HepG2 (cell line): Measurements from ENCODE around the gene ZNF26. TPM values are rescaled to one million over a fixed set of nuclear protein-coding genes. Genes with fewer than 3 reads are reported as not detected.
A peak's percentile ranks its signal among the peaks of the same experiment; 100 is the strongest.

Source experiments
- BHLHE40 ChIP-seq: IDR thresholded peaks from 2 replicates; pipeline ENCODE4 v1.6.1; 2011; ENCODE audit warnings: low read length, improper control_type of control experiment
- CBX1 ChIP-seq: IDR thresholded peaks from one replicate; pipeline ENCODE4 v1.6.1; 2016; ENCODE audit warnings: antibody characterized with exemption, low read depth
- HNF1B ChIP-seq: sonication (generic); formaldehyde crosslinking; IDR thresholded peaks from 2 replicates; pipeline ENCODE4 v1.5.1; 2020; ENCODE audit warnings: mild to moderate bottlenecking, moderate library complexity, missing genetic modification reagents
- HNRNPL ChIP-seq: fragments of 200-400 bp; formaldehyde crosslinking; IDR thresholded peaks from 2 replicates; pipeline ENCODE4 v1.6.1; 2017; ENCODE audit warnings: mild to moderate bottlenecking, low read depth, low read length
- KDM5B ChIP-seq: sonication (generic); formaldehyde crosslinking; IDR thresholded peaks from 2 replicates; pipeline ENCODE4 v1.4.0; 2020; ENCODE audit warnings: missing genetic modification reagents, mild to moderate bottlenecking, borderline replicate concordance
- MIER3 ChIP-seq: IDR thresholded peaks from 2 replicates; pipeline ENCODE4 v1.6.1; 2016; ENCODE audit warnings: missing compliant biosample characterization, borderline replicate concordance
- MXD3 ChIP-seq: IDR thresholded peaks from 2 replicates; pipeline ENCODE4 v1.6.1; 2016; ENCODE audit warnings: mild to moderate bottlenecking, missing biosample characterization, missing genetic modification reagents
- PHF5A ChIP-seq: IDR thresholded peaks from one replicate; pipeline ENCODE4 v1.6.1; 2018; ENCODE audit warnings: low read depth, missing genetic modification reagents; ENCODE audit not compliant: unreplicated experiment
- PLSCR1 ChIP-seq: sonication (generic); formaldehyde crosslinking; IDR thresholded peaks from 2 replicates; pipeline ENCODE4 v1.5.0; 2020; ENCODE audit warnings: missing genetic modification reagents, mild to moderate bottlenecking, borderline replicate concordance
- RBM22 ChIP-seq: fragments of 200-400 bp; formaldehyde crosslinking; optimal IDR thresholded peaks from 2 replicates; pipeline ENCODE3; 2017; ENCODE audit warnings: mild to moderate bottlenecking, low read length, moderate library complexity
- RXRB ChIP-seq: IDR thresholded peaks from 2 replicates; pipeline ENCODE4 v1.6.1; 2016; ENCODE audit warnings: borderline replicate concordance, missing genetic modification reagents, missing compliant biosample characterization
- YY1 ChIP-seq: IDR thresholded peaks from 2 replicates; pipeline ENCODE4 v1.6.1; 2011; ENCODE audit warnings: low read length, low read depth, moderate library complexity, mild to moderate bottlenecking; ENCODE audit not compliant: insufficient read depth, insufficient replicate concordance
- ZBTB44 ChIP-seq: sonication (generic); formaldehyde crosslinking; IDR thresholded peaks from 2 replicates; pipeline ENCODE4 v1.4.0; 2020; ENCODE audit warnings: missing genetic modification reagents
- ZNF329 ChIP-seq: sonication (generic); formaldehyde crosslinking; IDR thresholded peaks from 2 replicates; pipeline ENCODE4 v1.9.0; 2021; ENCODE audit warnings: low read depth, mild to moderate bottlenecking, missing genetic modification reagents
- ZNF34 ChIP-seq: sonication (generic); formaldehyde crosslinking; IDR thresholded peaks from 2 replicates; pipeline ENCODE4 v1.4.0; 2020; ENCODE audit warnings: mild to moderate bottlenecking, missing genetic modification reagents, borderline replicate concordance
- ZNF431 ChIP-seq: sonication (generic); formaldehyde crosslinking; IDR thresholded peaks from 2 replicates; pipeline ENCODE4 v1.9.0; 2022; ENCODE audit warnings: missing genetic modification reagents, low read depth, mild to moderate bottlenecking, borderline replicate concordance
- ZNF530 ChIP-seq: sonication (generic); formaldehyde crosslinking; IDR thresholded peaks from 2 replicates; pipeline ENCODE4 v1.5.0; 2020; ENCODE audit warnings: low read depth, mild to moderate bottlenecking, missing genetic modification reagents
- ZNF839 ChIP-seq: sonication (generic); formaldehyde crosslinking; IDR thresholded peaks from 2 replicates; pipeline ENCODE4 v1.4.0; 2020; ENCODE audit warnings: missing genetic modification reagents, mild to moderate bottlenecking, borderline replicate concordance
- polyA plus RNA-seq, 8 experiments: library from polyadenylated mRNA; depleted of rRNA in 3 of 8; stranded (reverse) in 7 of 8; unstranded in 1 of 8; fragments of >200 nt; fragmentation: Illumina TruSeq in 4 of 8; extraction: Trizol in 4 of 8; gene quantifications; 2 replicates each; pipeline versions ENCODE4 v1.2.1 to v1.2.3, GENCODE V29; 2011 to 2016; ENCODE audit warnings: low read depth in 4 of 8, missing spikeins in 1 of 8, mixed read lengths in 1 of 8; ENCODE audit not compliant: insufficient read depth in 1 of 8
- total RNA-seq, 5 experiments: library from RNA; depleted of rRNA; stranded (reverse); fragments of >200 nt; fragmentation: Illumina TruSeq; extraction: Trizol; gene quantifications; 2 replicates each; pipeline ENCODE4 v1.2.3, GENCODE V29; 2016; ENCODE audit warnings: low read depth in 1 of 5
- TF ChIP-seq, protein P1 (sequence below): sonication (generic); formaldehyde crosslinking; IDR thresholded peaks from 2 replicates; pipeline ENCODE4 v1.4.0; 2020; ENCODE audit warnings: missing genetic modification reagents, borderline replicate concordance
- TF ChIP-seq, protein P2 (sequence below): IDR thresholded peaks from 2 replicates; pipeline ENCODE4 v1.6.1; 2016; ENCODE audit warnings: low read depth, borderline replicate concordance

ZNF26 gene
- total and polyA plus RNA-seq, 2 of the 13 experiments (the other 11 are each of a cell fraction or from before 2014, with no cell fraction given) = 3.8 to 6.5 TPM

- no peak for TF ChIP-seq KDM5B (CRISPR knock-in tag)
- TF ChIP-seq, protein P1, sequence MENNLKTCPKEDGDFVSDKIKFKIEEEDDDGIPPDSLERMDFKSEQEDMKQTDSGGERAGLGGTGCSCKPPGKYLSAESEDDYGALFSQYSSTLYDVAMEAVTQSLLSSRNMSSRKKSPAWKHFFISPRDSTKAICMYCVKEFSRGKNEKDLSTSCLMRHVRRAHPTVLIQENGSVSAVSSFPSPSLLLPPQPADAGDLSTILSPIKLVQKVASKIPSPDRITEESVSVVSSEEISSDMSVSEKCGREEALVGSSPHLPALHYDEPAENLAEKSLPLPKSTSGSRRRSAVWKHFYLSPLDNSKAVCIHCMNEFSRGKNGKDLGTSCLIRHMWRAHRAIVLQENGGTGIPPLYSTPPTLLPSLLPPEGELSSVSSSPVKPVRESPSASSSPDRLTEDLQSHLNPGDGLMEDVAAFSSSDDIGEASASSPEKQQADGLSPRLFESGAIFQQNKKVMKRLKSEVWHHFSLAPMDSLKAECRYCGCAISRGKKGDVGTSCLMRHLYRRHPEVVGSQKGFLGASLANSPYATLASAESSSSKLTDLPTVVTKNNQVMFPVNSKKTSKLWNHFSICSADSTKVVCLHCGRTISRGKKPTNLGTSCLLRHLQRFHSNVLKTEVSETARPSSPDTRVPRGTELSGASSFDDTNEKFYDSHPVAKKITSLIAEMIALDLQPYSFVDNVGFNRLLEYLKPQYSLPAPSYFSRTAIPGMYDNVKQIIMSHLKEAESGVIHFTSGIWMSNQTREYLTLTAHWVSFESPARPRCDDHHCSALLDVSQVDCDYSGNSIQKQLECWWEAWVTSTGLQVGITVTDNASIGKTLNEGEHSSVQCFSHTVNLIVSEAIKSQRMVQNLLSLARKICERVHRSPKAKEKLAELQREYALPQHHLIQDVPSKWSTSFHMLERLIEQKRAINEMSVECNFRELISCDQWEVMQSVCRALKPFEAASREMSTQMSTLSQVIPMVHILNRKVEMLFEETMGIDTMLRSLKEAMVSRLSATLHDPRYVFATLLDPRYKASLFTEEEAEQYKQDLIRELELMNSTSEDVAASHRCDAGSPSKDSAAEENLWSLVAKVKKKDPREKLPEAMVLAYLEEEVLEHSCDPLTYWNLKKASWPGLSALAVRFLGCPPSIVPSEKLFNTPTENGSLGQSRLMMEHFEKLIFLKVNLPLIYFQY (CRISPR knock-in tag) = no peak
- TF ChIP-seq, protein P2, sequence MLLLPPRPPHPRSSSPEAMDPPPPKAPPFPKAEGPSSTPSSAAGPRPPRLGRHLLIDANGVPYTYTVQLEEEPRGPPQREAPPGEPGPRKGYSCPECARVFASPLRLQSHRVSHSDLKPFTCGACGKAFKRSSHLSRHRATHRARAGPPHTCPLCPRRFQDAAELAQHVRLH = no peak
- peak; percentile 76 for TF ChIP-seq YY1
- no peak for TF ChIP-seq HNRNPL
- TF ChIP-seq PLSCR1 (CRISPR knock-in tag) = no peak
- peak; percentile 56; the same call in 1 of the 2 replicates for TF ChIP-seq HNF1B
- TF ChIP-seq MIER3 (CRISPR knock-in tag) = no peak; the same call in 1 of the 2 replicates
- no peak for TF ChIP-seq RBM22
- TF ChIP-seq ZNF34 (CRISPR knock-in tag) = no peak
- no peak for TF ChIP-seq ZBTB44 (CRISPR knock-in tag)
- TF ChIP-seq ZNF530 (CRISPR knock-in tag) = no peak
- no peak for TF ChIP-seq PHF5A
- TF ChIP-seq MXD3 (CRISPR knock-in tag) = peak; percentile 36; the same call in 1 of the 2 replicates
- TF ChIP-seq ZNF431 (CRISPR knock-in tag) = no peak
- no peak for TF ChIP-seq ZNF839
- TF ChIP-seq CBX1 = no peak
- TF ChIP-seq RXRB (CRISPR knock-in tag) = no peak
- no peak for TF ChIP-seq BHLHE40
- TF ChIP-seq ZNF329 (CRISPR knock-in tag) = no peak
Observed at GRCh38 chr12:132956011-132956788, 30.0 kb upstream of the ZNF26 start, which contains the start of gene ZNF605 (continued).
